Measurements from ENCODE around the gene ELMOD3.
"Not testable (repeated sequence)": the region's sequence is repeated elsewhere in the genome, so short reads cannot be mapped to it uniquely, and the experiment has no call there.

The ELMOD3 gene

DNA sequence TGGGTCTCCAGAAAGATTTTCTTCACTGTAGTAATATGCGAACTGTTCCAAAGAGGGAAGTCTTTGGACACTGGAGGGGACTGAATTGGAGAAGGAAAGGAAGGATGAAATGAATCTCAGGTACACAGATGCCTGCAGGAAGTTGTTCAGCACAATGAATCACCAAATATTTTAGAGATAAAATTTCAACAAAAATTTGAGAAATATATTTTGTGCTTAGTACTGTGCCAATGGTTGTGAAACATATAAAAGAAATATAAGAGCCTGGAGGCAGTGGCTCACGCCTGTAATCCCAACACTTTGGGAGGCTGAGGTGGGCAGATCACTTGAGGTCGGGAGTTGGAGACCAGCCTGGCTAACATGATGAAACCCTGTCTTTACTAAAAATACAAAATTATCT is 3.2 kb downstream of the ELMOD3 start:
- H3K9ac ChIP-seq (ENCODE audit: low read length), result no peak overlapping the region
- H3K36me3 ChIP-seq (ENCODE audit: control insufficient read depth, insufficient read depth, low read length), result no peaks in the 10 kb centered on the region
- no peak overlapping the region for H3K4me3 ChIP-seq (ENCODE audit: low read length)
- H3K27me3 ChIP-seq (ENCODE audit: control insufficient read depth, insufficient read depth, low read length), result no peaks in the 10 kb centered on the region
- peaks cover 5% of the 10 kb centered on the region for H3K4me1 ChIP-seq (ENCODE audit: control insufficient read depth, insufficient read depth, low read length)
- H3K9me3 ChIP-seq (ENCODE audit: control insufficient read depth, low read length), result no peaks in the 10 kb centered on the region

- H3K9ac ChIP-seq (ENCODE audit: low read length); H3K36me3 ChIP-seq (ENCODE audit: control insufficient read depth, insufficient read depth, low read length); H3K4me3 ChIP-seq (ENCODE audit: low read length); H3K4me1 ChIP-seq (ENCODE audit: control insufficient read depth, insufficient read depth, low read length); H3K27me3 ChIP-seq (ENCODE audit: control insufficient read depth, insufficient read depth, low read length); H3K9me3 ChIP-seq (ENCODE audit: control insufficient read depth, low read length): not testable (repeated sequence)
Measured at GRCh38 chr2:85362653-85363387, 8.3 kb downstream of the ELMOD3 start.

GRCh38 chr2:85367180-85367579 is 12.6 kb downstream of the ELMOD3 start:
- Histone ChIP-seq H3K9me3 (ENCODE audit: control insufficient read depth, low read length) (no peaks in the 10 kb centered on the region), H3K27me3 (ENCODE audit: control insufficient read depth, insufficient read depth, low read length) (no peaks in the 10 kb centered on the region), H3K9ac (ENCODE audit: low read length) (no peak overlapping the region), H3K36me3 (ENCODE audit: control insufficient read depth, insufficient read depth, low read length) (no peaks in the 10 kb centered on the region), H3K4me3 (ENCODE audit: low read length) (no peak overlapping the region), H3K4me1 (ENCODE audit: control insufficient read depth, insufficient read depth, low read length) (peaks cover 4% of the 10 kb centered on the region)

GRCh38 chr2:85368921-85369320 is 14.4 kb downstream of the ELMOD3 start:
- Histone ChIP-seq H3K9ac (ENCODE audit: low read length) (no peak overlapping the region), H3K4me1 (ENCODE audit: control insufficient read depth, insufficient read depth, low read length) (peaks cover 4% of the 10 kb centered on the region), H3K9me3 (ENCODE audit: control insufficient read depth, low read length) (no peaks in the 10 kb centered on the region), H3K4me3 (ENCODE audit: low read length) (no peak overlapping the region), H3K36me3 (ENCODE audit: control insufficient read depth, insufficient read depth, low read length) (no peaks in the 10 kb centered on the region), H3K27me3 (ENCODE audit: control insufficient read depth, insufficient read depth, low read length) (no peaks in the 10 kb centered on the region)

DNA sequence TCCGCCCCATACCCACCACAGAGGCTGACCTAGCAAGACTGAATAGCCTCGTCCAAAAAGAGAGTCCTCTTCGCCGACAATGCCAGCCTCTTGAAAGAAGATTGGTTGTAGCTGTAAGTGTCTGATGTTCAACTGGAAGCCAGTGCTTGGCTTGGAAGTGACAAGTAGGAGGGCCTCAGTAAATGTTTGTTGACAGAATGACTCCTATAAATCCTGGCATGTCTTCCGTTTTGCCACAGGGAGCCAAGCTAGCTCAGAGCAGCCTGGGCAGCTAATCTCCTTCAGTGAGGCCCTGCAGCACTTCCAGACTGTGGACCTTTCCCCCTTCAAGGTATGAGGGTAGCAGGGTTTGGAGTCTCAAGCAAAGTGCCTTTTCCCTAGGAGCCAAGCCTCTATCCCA is 14.9 kb downstream of the ELMOD3 start:
- Histone ChIP-seq H3K9me3 (ENCODE audit: control insufficient read depth, low read length) (no peaks in the 10 kb centered on the region), H3K36me3 (ENCODE audit: control insufficient read depth, insufficient read depth, low read length) (no peaks in the 10 kb centered on the region), H3K27me3 (ENCODE audit: control insufficient read depth, insufficient read depth, low read length) (no peaks in the 10 kb centered on the region), H3K9ac (ENCODE audit: low read length) (no peak overlapping the region), H3K4me3 (ENCODE audit: low read length) (no peak overlapping the region), H3K4me1 (ENCODE audit: control insufficient read depth, insufficient read depth, low read length) (peaks cover 4% of the 10 kb centered on the region)

DNA sequence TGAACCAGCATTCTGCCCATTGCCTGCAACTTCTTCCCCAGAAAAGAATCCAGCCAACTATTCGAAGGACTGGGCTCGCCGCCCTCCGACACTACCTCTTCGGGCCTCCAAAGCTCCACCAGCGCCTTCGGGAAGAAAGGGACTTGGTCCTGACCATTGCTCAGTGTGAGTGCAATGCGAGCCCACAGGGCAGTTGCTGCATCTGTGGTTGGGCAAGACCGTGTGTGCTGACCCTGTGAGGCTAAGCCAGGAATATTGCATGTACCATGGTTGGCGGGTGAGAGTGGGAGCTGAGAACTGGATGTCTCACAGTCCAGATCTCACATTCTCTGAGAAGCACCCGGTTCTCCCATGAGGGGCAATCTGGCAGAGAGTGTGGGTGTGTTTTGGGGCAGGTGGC is 16.5 kb downstream of the ELMOD3 start:
- H3K36me3 ChIP-seq (ENCODE audit: control insufficient read depth, insufficient read depth, low read length), result no peaks in the 10 kb centered on the region
- no peaks in the 10 kb centered on the region for H3K27me3 ChIP-seq (ENCODE audit: control insufficient read depth, insufficient read depth, low read length)
- H3K9ac ChIP-seq (ENCODE audit: low read length), result no peak overlapping the region
- peaks cover 4% of the 10 kb centered on the region for H3K4me1 ChIP-seq (ENCODE audit: control insufficient read depth, insufficient read depth, low read length)
- H3K9me3 ChIP-seq (ENCODE audit: control insufficient read depth, low read length), result no peaks in the 10 kb centered on the region
- no peak overlapping the region for H3K4me3 ChIP-seq (ENCODE audit: low read length)

DNA sequence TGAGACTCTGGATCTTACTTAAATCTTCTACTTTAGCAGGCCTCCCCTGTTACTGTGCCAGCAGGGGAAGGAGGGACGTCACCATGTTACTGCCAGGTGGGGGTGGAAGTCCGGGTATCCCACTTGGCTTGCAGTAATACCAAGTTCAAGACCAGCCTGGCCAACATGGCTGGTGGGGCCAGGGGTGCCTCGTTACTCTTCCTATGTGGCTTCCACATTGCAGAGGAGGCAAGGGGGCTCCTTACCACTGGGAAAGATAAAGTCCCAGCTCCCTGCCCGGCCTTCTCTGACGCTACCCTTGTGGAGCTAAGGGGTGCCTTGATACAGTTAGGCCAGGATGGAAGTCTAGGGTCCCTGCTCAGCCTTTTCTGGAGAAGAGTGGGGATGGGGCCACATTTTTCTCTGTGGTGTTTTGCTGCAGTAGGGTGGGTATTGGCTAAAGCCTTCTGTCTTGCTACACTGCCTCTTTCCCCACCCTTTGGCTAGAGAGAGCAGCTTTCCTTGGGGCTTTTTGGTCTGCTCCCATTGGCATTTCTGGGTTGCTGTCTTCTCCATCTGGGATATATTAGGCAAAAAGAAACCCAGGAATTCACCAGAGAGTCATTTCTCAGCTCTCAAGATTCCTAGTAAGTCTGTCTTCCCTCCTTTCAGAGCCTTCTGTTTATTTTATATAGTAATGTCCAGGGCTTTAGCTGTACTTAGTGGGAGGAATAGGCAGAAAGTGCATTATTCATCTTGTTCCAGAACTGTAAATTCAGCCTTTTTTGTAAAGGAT is 21.9 kb downstream of the ELMOD3 start:
- Histone ChIP-seq H3K4me1 (ENCODE audit: control insufficient read depth, insufficient read depth, low read length) (no peaks in the 10 kb centered on the region), H3K4me3 (ENCODE audit: low read length) (no peak overlapping the region), H3K27me3 (ENCODE audit: control insufficient read depth, insufficient read depth, low read length) (no peaks in the 10 kb centered on the region), H3K36me3 (ENCODE audit: control insufficient read depth, insufficient read depth, low read length) (no peaks in the 10 kb centered on the region), H3K9me3 (ENCODE audit: control insufficient read depth, low read length) (no peaks in the 10 kb centered on the region), H3K9ac (ENCODE audit: low read length) (no peak overlapping the region)

DNA sequence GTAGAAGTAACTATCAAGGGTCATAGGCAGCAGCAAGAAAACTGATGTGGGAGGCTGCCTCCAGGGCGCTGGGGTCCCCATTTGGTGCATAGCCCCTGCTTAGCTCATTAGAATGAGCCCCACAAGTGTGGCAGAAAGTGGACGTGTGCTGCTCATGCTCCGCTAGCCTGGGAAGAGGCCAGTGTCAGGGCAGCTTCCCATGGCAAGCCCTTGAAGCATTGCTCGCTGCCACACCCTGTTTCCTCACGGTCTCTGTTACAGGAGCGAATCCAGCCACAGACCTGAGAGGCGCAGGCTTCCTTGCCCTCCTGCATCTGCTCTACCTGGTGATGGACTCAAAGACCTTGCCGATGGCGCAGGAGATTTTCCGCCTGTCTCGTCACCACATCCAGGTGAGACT is 22.5 kb downstream of the ELMOD3 start:
- H3K36me3 ChIP-seq (ENCODE audit: control insufficient read depth, insufficient read depth, low read length), result no peaks in the 10 kb centered on the region
- no peaks in the 10 kb centered on the region for H3K27me3 ChIP-seq (ENCODE audit: control insufficient read depth, insufficient read depth, low read length)
- H3K4me1 ChIP-seq (ENCODE audit: control insufficient read depth, insufficient read depth, low read length), result no peaks in the 10 kb centered on the region
- no peaks in the 10 kb centered on the region for H3K9me3 ChIP-seq (ENCODE audit: control insufficient read depth, low read length)
- no peak overlapping the region for H3K9ac ChIP-seq (ENCODE audit: low read length)
- no peak overlapping the region for H3K4me3 ChIP-seq (ENCODE audit: low read length)

DNA sequence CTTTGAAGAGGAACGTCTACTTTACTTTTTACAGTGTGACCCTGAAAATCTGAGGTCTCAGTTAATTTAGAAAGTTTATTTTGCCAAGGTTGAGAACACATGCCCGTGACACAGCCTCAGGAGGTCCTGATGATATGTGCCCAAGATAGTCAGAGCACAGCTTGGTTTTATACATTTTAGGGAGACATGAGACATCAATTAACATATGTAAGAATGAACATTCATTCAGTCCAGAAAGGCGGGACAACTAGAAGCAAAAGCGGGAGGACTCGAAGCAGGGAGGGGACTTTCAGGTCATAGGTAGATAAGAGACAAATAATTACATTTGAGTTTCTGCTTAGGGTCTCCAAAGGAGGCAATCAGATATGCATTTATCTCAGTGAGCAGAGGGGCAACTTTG is 23.7 kb downstream of the ELMOD3 start:
- no peaks in the 10 kb centered on the region for H3K4me1 ChIP-seq (ENCODE audit: control insufficient read depth, insufficient read depth, low read length)

DNA sequence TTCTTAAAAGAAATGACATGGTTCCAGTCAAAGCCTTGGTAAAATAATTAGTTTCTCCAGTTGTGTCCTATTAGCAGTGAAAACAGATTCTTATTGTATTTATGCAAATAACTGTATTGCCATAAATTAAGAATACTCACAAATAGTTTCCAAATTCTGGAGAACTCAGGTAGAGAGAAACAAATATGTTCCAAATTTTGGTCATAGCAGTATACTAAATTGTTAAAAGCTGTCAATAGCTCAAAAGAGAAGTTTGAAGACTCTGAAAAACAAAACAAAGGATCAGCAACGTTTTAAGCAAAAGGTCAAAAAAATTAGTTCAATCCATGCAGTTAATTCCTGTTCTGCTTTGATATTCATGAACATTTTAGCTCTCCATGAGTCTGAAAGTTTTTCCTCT is 25.5 kb downstream of the ELMOD3 start:
- Histone ChIP-seq H3K9ac (ENCODE audit: low read length) (no peak overlapping the region), H3K4me3 (ENCODE audit: low read length) (no peak overlapping the region), H3K4me1 (ENCODE audit: control insufficient read depth, insufficient read depth, low read length) (no peaks in the 10 kb centered on the region), H3K9me3 (ENCODE audit: control insufficient read depth, low read length) (no peaks in the 10 kb centered on the region), H3K27me3 (ENCODE audit: control insufficient read depth, insufficient read depth, low read length) (no peaks in the 10 kb centered on the region), H3K36me3 (ENCODE audit: control insufficient read depth, insufficient read depth, low read length) (no peaks in the 10 kb centered on the region)

More for the DNA sequence above, 23.7 kb downstream of the ELMOD3 start:
- H3K4me3 ChIP-seq (ENCODE audit: low read length), result no peak overlapping the region
- no peaks in the 10 kb centered on the region for H3K9me3 ChIP-seq (ENCODE audit: control insufficient read depth, low read length)
- no peaks in the 10 kb centered on the region for H3K36me3 ChIP-seq (ENCODE audit: control insufficient read depth, insufficient read depth, low read length)
- H3K27me3 ChIP-seq (ENCODE audit: control insufficient read depth, insufficient read depth, low read length), result no peaks in the 10 kb centered on the region
- H3K9ac ChIP-seq (ENCODE audit: low read length), result no peak overlapping the region

GRCh38 chr2:85383151-85383550 is 28.6 kb downstream of the ELMOD3 start:
- not testable (repeated sequence) for H3K36me3 ChIP-seq (ENCODE audit: control insufficient read depth, insufficient read depth, low read length)

GRCh38 chr2:85383850-85384249 is 29.3 kb downstream of the ELMOD3 start:
- Histone ChIP-seq H3K27me3 (ENCODE audit: control insufficient read depth, insufficient read depth, low read length) (no peaks in the 10 kb centered on the region), H3K36me3 (ENCODE audit: control insufficient read depth, insufficient read depth, low read length) (no peaks in the 10 kb centered on the region), H3K4me1 (ENCODE audit: control insufficient read depth, insufficient read depth, low read length) (no peaks in the 10 kb centered on the region), H3K4me3 (ENCODE audit: low read length) (no peak overlapping the region), H3K9me3 (ENCODE audit: control insufficient read depth, low read length) (no peaks in the 10 kb centered on the region), H3K9ac (ENCODE audit: low read length) (no peak overlapping the region)

More at GRCh38 chr2:85383151-85383550, 28.6 kb downstream of the ELMOD3 start:
- not testable (repeated sequence) for H3K9ac ChIP-seq (ENCODE audit: low read length); H3K9me3 ChIP-seq (ENCODE audit: control insufficient read depth, low read length); H3K4me3 ChIP-seq (ENCODE audit: low read length); H3K27me3 ChIP-seq (ENCODE audit: control insufficient read depth, insufficient read depth, low read length); H3K4me1 ChIP-seq (ENCODE audit: control insufficient read depth, insufficient read depth, low read length)

Data from mucosa of stomach (tissue), 1 donor.